Endothelial cell of umbilical vein (primary cell): Measurements from ENCODE around the gene TYW5. TPM values are rescaled to one million over a fixed set of nuclear protein-coding genes. Genes with fewer than 3 reads are reported as not detected.
A peak's percentile ranks its signal among the peaks of the same experiment; 100 is the strongest.

Source experiments
- BruUV-seq: library from RNA; stranded (reverse); fragments of 400-500 nt; replicated peaks from 2 replicates; lab custom pipeline; 2021; lab: Mats Ljungman, UMichigan
- CTCF ChIA-PET: fragments of 300-600, 350-600 bp; sonication (Branson Sonifier 250); formaldehyde crosslinking; loops from one replicate; lab custom pipeline; 2021; ENCODE audit warnings: antibody characterized with exemption, inconsistent platforms; lab: Charles Lee
- POLR2A ChIA-PET: fragments of 300-600, 350-600 bp; sonication (Branson Sonifier 250); formaldehyde crosslinking; loops from one replicate; lab custom pipeline; 2021; ENCODE audit warnings: antibody characterized with exemption, inconsistent platforms; lab: Charles Lee
- DNase-seq: peaks from one replicate; pipeline ENCODE4 v3.0.0-alpha.2; 2011; ENCODE audit warnings: low read depth, low spot score
- FAIRE-seq: peaks from 2 replicates; lab custom pipeline; 2011; peaks lifted over from hg19 to GRCh38; lab: Jason Lieb, UNC
- H2AFZ ChIP-seq: 2 replicates; pipeline ENCODE4 v1.6.0; 2012; ENCODE audit warnings: low read depth, low read length, control low read depth, inconsistent platforms
- H3K27ac ChIP-seq: 2 replicates; pipeline ENCODE4 v1.5.1; 2011; ENCODE audit warnings: low read depth, mild to moderate bottlenecking, control low read depth, low read length, moderate library complexity; ENCODE audit not compliant: insufficient read depth
- H3K27me3 ChIP-seq, 2 experiments: 2 replicates each; pipeline versions ENCODE4 v1.6.0 to v1.6.1; 2011; ENCODE audit warnings: low read length in 2 of 2, mixed read lengths in 1 of 2; ENCODE audit not compliant: control insufficient read depth in 2 of 2, insufficient read depth in 2 of 2
- H3K36me3 ChIP-seq, 2 experiments: 2 replicates in 1 of 2; 3 replicates in 1 of 2; pipeline ENCODE4 v1.5.1; 2011; ENCODE audit warnings: low read length in 2 of 2, mild to moderate bottlenecking in 1 of 2, moderate library complexity in 1 of 2; ENCODE audit not compliant: control insufficient read depth in 2 of 2, insufficient read depth in 2 of 2; ENCODE audit errors: extremely low read depth in 1 of 2
- H3K4me1 ChIP-seq: 3 replicates; pipeline ENCODE4 v1.5.1; 2011; ENCODE audit warnings: mild to moderate bottlenecking, low read length; ENCODE audit not compliant: control insufficient read depth, insufficient read depth; ENCODE audit errors: extremely low read depth
- H3K4me2 ChIP-seq: 2 replicates; pipeline ENCODE4 v1.6.1; 2011; ENCODE audit warnings: low read length, control low read depth, mixed read lengths; ENCODE audit not compliant: insufficient read depth
- H3K4me3 ChIP-seq, 3 experiments: fragments of 200-600 bp in 1 of 3; sonication (generic), shearing (Covaris generic) in 1 of 3; replicated peaks in 1 of 3; 2 replicates each; pipeline ENCODE4 v1.5.1; 2011 to 2016; ENCODE audit warnings: control low read depth in 3 of 3, low read length in 3 of 3, mild to moderate bottlenecking in 2 of 3, inconsistent platforms in 1 of 3, low read depth in 1 of 3, moderate library complexity in 1 of 3; ENCODE audit not compliant: insufficient read depth in 1 of 3
- H3K79me2 ChIP-seq: 2 replicates; pipeline ENCODE4 v1.6.0; 2012; ENCODE audit warnings: low read length, inconsistent platforms; ENCODE audit not compliant: control insufficient read depth, insufficient read depth
- H3K9ac ChIP-seq: replicated peaks from 2 replicates; pipeline ENCODE3; 2011; ENCODE audit warnings: low read length, control low read depth; ENCODE audit not compliant: insufficient read depth; ENCODE audit errors: extremely low read depth
- H3K9me1 ChIP-seq: replicated peaks from 3 replicates; pipeline ENCODE4 v1.6.0; 2011; ENCODE audit warnings: mild to moderate bottlenecking, low read length; ENCODE audit not compliant: control insufficient read depth, insufficient read depth; ENCODE audit errors: extremely low read depth
- H3K9me3 ChIP-seq: replicated peaks from 2 replicates; pipeline ENCODE4 v1.5.1; 2012; ENCODE audit warnings: low read length, inconsistent platforms; ENCODE audit not compliant: control insufficient read depth, insufficient read depth
- H4K20me1 ChIP-seq: replicated peaks from 2 replicates; pipeline ENCODE3; 2011; ENCODE audit warnings: mild to moderate bottlenecking, low read length; ENCODE audit not compliant: control insufficient read depth, insufficient read depth; ENCODE audit errors: extremely low read depth
- CTCF ChIP-seq, 2 donors: IDR thresholded peaks; 1 replicate in 1 of 2; 2 replicates in 1 of 2; pipeline ENCODE4 v1.5.1; 2011; ENCODE audit warnings: low read length in 2 of 2, mild to moderate bottlenecking in 2 of 2, moderate library complexity in 2 of 2, control low read depth in 1 of 2, inconsistent platforms in 1 of 2, low read depth in 1 of 2; ENCODE audit not compliant: insufficient read depth in 1 of 2; ENCODE audit errors: extremely low read depth in 1 of 2
- FOS ChIP-seq: IDR thresholded peaks from 2 replicates; pipeline ENCODE4 v1.6.1; 2011; ENCODE audit warnings: mild to moderate bottlenecking, low read length, moderate library complexity, borderline replicate concordance; ENCODE audit not compliant: insufficient read depth
- JUN ChIP-seq: IDR thresholded peaks from 2 replicates; pipeline ENCODE4 v1.6.1; 2011; ENCODE audit warnings: borderline replicate concordance, low read depth; ENCODE audit not compliant: insufficient read length, insufficient read depth
- POLR2AphosphoS5 ChIP-seq: IDR thresholded peaks from 2 replicates; pipeline ENCODE4 v1.6.1; 2012; ENCODE audit warnings: low read depth, mild to moderate bottlenecking, control low read depth, low read length, moderate library complexity; ENCODE audit not compliant: insufficient read depth
- dilution Hi-C: fragments of 300-500 bp; cut with MboI; formaldehyde crosslinking; loops from one replicate; pipeline ENCODE4 v1.15.0; 2019; ENCODE audit warnings: low sequenced_read_pairs; ENCODE audit not compliant: extremely low pct_ligation_motif_present
- intact Hi-C: fragments of 100-400 bp; cut with micrococcal nuclease; formaldehyde crosslinking; loops from one replicate; pipeline ENCODE4 v1.10.0; 2022
- polyA plus RNA-seq, 4 experiments: library from polyadenylated mRNA; depleted of rRNA in 3 of 4; stranded (reverse) in 3 of 4; unstranded in 1 of 4; fragments of >200 nt; gene quantifications; 2 replicates each; pipeline versions ENCODE4 v1.2.1 to v1.2.3, GENCODE V29; 2011 to 2012; ENCODE audit warnings: missing spikeins in 1 of 4
- total RNA-seq: library from RNA; stranded (reverse); gene quantifications from 2 replicates; pipeline ENCODE4 v1.2.3, GENCODE V29; 2021

The TYW5 gene
- total and polyA plus RNA-seq, 2 donors (not counting 3 experiments of a cell fraction or from before 2014, with no cell fraction given): 2.6 to 8.9 TPM

GRCh38 chr2:200003444-200003843 lies 48.2 kb upstream of the TYW5 start:
- H3K4me3 ChIP-seq: no peak overlapping the region
- peak overlapping the region; percentile 15 for H2AFZ ChIP-seq
- peaks cover 12% of the 10 kb centered on the region for H3K4me1 ChIP-seq
- intact Hi-C loops: no loop called here
- no peaks in the 10 kb centered on the region for H3K36me3 ChIP-seq
- peaks cover 0 to 2% of the 10 kb centered on the region in 2 experiments for H3K27me3 ChIP-seq
- H3K9ac ChIP-seq: no peak overlapping the region
- H4K20me1 ChIP-seq: no peaks in the 10 kb centered on the region
- H3K27ac ChIP-seq: no peak overlapping the region
- ChIA-PET POLR2A (interaction anchor here (1.1 kb wide), 1 partner anchor 10 kb away, joined by 3 read pairs; no protein-coding TSS in a partner anchor), CTCF (interaction anchor here (1.0 to 1.7 kb wide), 5 partner anchors 14 to 478 kb away, joined by 3 to 6 read pairs (median 3); no protein-coding TSS in a partner anchor)
- dilution Hi-C loops: no loop called here
- H3K9me3 ChIP-seq: no peaks in the 10 kb centered on the region
- FAIRE-seq: peak; percentile 91
- H3K9me1 ChIP-seq: no peaks in the 10 kb centered on the region
- TF ChIP-seq POLR2AphosphoS5 (no peak), FOS (peak; percentile 55), CTCF (IDR thresholded peaks at IDR 0.05; ENCODE audit: extremely low read depth in 1 of 2, insufficient read depth in 1 of 2, low read depth in 1 of 2, low read length in 2 of 2) (no peak), JUN (peak; percentile 51)
- no peaks in the 10 kb centered on the region for H3K79me2 ChIP-seq
- peak overlapping the region; percentile 21 for H3K4me2 ChIP-seq
- no TSS peak for BruUV-seq
- DNase-seq: peak; percentile 75
